Measurements from ENCODE around the gene SIX2.

- TF ChIP-seq, protein P1, sequence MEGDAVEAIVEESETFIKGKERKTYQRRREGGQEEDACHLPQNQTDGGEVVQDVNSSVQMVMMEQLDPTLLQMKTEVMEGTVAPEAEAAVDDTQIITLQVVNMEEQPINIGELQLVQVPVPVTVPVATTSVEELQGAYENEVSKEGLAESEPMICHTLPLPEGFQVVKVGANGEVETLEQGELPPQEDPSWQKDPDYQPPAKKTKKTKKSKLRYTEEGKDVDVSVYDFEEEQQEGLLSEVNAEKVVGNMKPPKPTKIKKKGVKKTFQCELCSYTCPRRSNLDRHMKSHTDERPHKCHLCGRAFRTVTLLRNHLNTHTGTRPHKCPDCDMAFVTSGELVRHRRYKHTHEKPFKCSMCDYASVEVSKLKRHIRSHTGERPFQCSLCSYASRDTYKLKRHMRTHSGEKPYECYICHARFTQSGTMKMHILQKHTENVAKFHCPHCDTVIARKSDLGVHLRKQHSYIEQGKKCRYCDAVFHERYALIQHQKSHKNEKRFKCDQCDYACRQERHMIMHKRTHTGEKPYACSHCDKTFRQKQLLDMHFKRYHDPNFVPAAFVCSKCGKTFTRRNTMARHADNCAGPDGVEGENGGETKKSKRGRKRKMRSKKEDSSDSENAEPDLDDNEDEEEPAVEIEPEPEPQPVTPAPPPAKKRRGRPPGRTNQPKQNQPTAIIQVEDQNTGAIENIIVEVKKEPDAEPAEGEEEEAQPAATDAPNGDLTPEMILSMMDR (IDR thresholded peaks at IDR 0.05), result no peak
- TF ChIP-seq ZFX (IDR thresholded peaks at IDR 0.05; ENCODE audit: borderline replicate concordance), result no peak
Observed at GRCh38 chr2:45055162-45055605, 45.9 kb upstream of the SIX2 start.

Measured in 22Rv1 (cell line).